Liver (tissue), 3 donors: ENCODE measurements around the gene UBE3B.

ENCODE experiments used
- ATF3 ChIP-seq: IDR thresholded peaks from 2 replicates; pipeline ENCODE4 v1.6.1; 2016; ENCODE audit warnings: antibody characterized with exemption
- CTCF ChIP-seq: fragments of 150-350 bp; IDR thresholded peaks from 2 replicates; pipeline ENCODE4 v1.5.1; 2017; ENCODE audit warnings: improper control_type of control experiment, low read depth, low read length; ENCODE audit not compliant: missing input control
- EGR1 ChIP-seq, 2 donors: IDR thresholded peaks; 2 replicates each; pipeline ENCODE4 v1.6.1; 2016 to 2018; ENCODE audit warnings: antibody characterized with exemption in 2 of 2, low read depth in 2 of 2
- FOXA1 ChIP-seq: IDR thresholded peaks from 2 replicates; pipeline ENCODE4 v1.6.1; 2016; ENCODE audit warnings: antibody characterized with exemption
- FOXA2 ChIP-seq: IDR thresholded peaks from 2 replicates; pipeline ENCODE4 v1.6.1; 2016; ENCODE audit warnings: antibody characterized with exemption
- GABPA ChIP-seq, 2 donors: IDR thresholded peaks in 1 of 2; conservative IDR thresholded peaks in 1 of 2; 2 replicates each; pipeline ENCODE4 v1.6.1; 2016; ENCODE audit warnings: antibody characterized with exemption in 2 of 2, mild to moderate bottlenecking in 1 of 2, moderate library complexity in 1 of 2
- MAX ChIP-seq: IDR thresholded peaks from 2 replicates; pipeline ENCODE4 v1.6.1; 2016; ENCODE audit warnings: antibody characterized with exemption
- RAD21 ChIP-seq, 2 donors: IDR thresholded peaks; 2 replicates each; pipeline ENCODE4 v1.6.1; 2016; ENCODE audit warnings: antibody characterized with exemption in 2 of 2, mild to moderate bottlenecking in 2 of 2
- REST ChIP-seq: IDR thresholded peaks from 2 replicates; pipeline ENCODE4 v1.6.1; 2016; ENCODE audit warnings: antibody characterized with exemption, mild to moderate bottlenecking
- TAF1 ChIP-seq: conservative IDR thresholded peaks from 2 replicates; pipeline ENCODE4 v1.6.1; 2016; ENCODE audit warnings: antibody characterized with exemption, mild to moderate bottlenecking
- YY1 ChIP-seq: IDR thresholded peaks from 2 replicates; pipeline ENCODE4 v1.6.1; 2016; ENCODE audit warnings: antibody characterized with exemption, mild to moderate bottlenecking
- donor health status: healthy.
- donor health status: healthy.

GRCh38 chr12:109459247-109459646, 18.2 kb upstream of the UBE3B start:
- no peak for TF ChIP-seq EGR1 (IDR thresholded peaks at IDR 0.05; ENCODE audit: low read depth in 2 of 2)
- no peak for TF ChIP-seq MAX
- no peak for TF ChIP-seq CTCF
- TF ChIP-seq REST = no peak
- no peak for TF ChIP-seq YY1
- no peak for TF ChIP-seq RAD21 (IDR thresholded peaks at IDR 0.05)
- TF ChIP-seq TAF1 = no peak
- TF ChIP-seq ATF3 = no peak
- TF ChIP-seq FOXA1 = no peak
- TF ChIP-seq GABPA (IDR thresholded peaks at IDR 0.05 in 1 of 2, conservative IDR thresholded peaks at IDR 0.05 in 1 of 2) = no peak
- no peak for TF ChIP-seq FOXA2
